Upper lobe of right lung (tissue), 1 donor: ENCODE data around the gene SLC6A18. TPM values are rescaled to one million over a fixed set of nuclear protein-coding genes. Genes with fewer than 3 reads are reported as not detected.

Experiments
- ATAC-seq: fragments of 200-7000 bp; cut with Tn5 transposase; one replicate; pipeline ENCODE4 v1.9.1; 2020; ENCODE audit warnings: mild to moderate bottlenecking, moderate library complexity
- DNase-seq: peaks from one replicate; pipeline ENCODE4 v3.0.0-alpha.2; 2020
- H3K27ac ChIP-seq: fragments of 200-600 bp; one replicate; pipeline ENCODE4 v1.8.0; 2022
- H3K27me3 ChIP-seq: fragments of 200-600 bp; one replicate; pipeline ENCODE4 v1.8.0; 2022; ENCODE audit warnings: mild to moderate bottlenecking
- H3K36me3 ChIP-seq: fragments of 200-600 bp; one replicate; pipeline ENCODE4 v1.8.0; 2022
- H3K4me1 ChIP-seq: fragments of 200-600 bp; one replicate; pipeline ENCODE4 v1.8.0; 2022
- H3K4me3 ChIP-seq: fragments of 200-600 bp; one replicate; pipeline ENCODE4 v1.8.0; 2022; ENCODE audit warnings: mild to moderate bottlenecking
- H3K9me3 ChIP-seq: fragments of 200-600 bp; one replicate; pipeline ENCODE4 v1.8.0; 2022
- CTCF ChIP-seq: fragments of 200-600 bp; IDR thresholded peaks from one replicate; pipeline ENCODE4 v1.8.0; 2022; ENCODE audit warnings: antibody characterized with exemption
- intact Hi-C: fragments of 100-400 bp; cut with DNase I; formaldehyde crosslinking; loops from one replicate; pipeline ENCODE4 v1.11.0; 2022
- total RNA-seq: library from RNA; stranded (reverse); fragmentation: NEBNext Ultra II Directional; extraction: Animal tissue kit (Norgen Biotek cat#: 25700); gene quantifications from one replicate; pipeline ENCODE4 v1.2.1, GENCODE V29; 2021
- donor health status: DM: no; HTN: yes; CAD: no; lungs with severe emphysema.

SLC6A18 gene
- total RNA-seq, 1 donor from 2014 or later = not detected

GRCh38 chr5:1292139-1292538 lies 67.0 kb downstream of the SLC6A18 start:
- Histone ChIP-seq H3K9me3 (no peaks in the 10 kb centered on the region), H3K27me3 (peaks cover 23% of the 10 kb centered on the region), H3K36me3 (no peaks in the 10 kb centered on the region), H3K27ac (no peak overlapping the region), H3K4me3 (no peak overlapping the region), H3K4me1 (no peaks in the 10 kb centered on the region)
- DNase-seq = peak; percentile 3
- TF ChIP-seq CTCF = no peak
- no peak for ATAC-seq
- intact Hi-C loops = no loop called here

- Histone ChIP-seq H3K27ac (no peak overlapping the region), H3K36me3 (no peaks in the 10 kb centered on the region), H3K4me3 (no peak overlapping the region), H3K4me1 (no peaks in the 10 kb centered on the region), H3K9me3 (no peaks in the 10 kb centered on the region), H3K27me3 (peaks cover 23% of the 10 kb centered on the region)
- intact Hi-C loops = no loop called here
- DNase-seq (peak; percentile 54), ATAC-seq (no peak)
- TF ChIP-seq CTCF = no peak
Measured at GRCh38 chr5:1292846-1293415, 67.8 kb downstream of the SLC6A18 start.

GRCh38 chr5:1293416-1294205 lies 68.4 kb downstream of the SLC6A18 start:
- no peak overlapping the region for H3K27ac ChIP-seq
- peak; percentile 61 for DNase-seq

GRCh38 chr5:1294206-1294834 lies 69.1 kb downstream of the SLC6A18 start:
- Histone ChIP-seq H3K27ac (no peak overlapping the region), H3K27me3 (peaks cover 23% of the 10 kb centered on the region), H3K36me3 (no peaks in the 10 kb centered on the region), H3K9me3 (no peaks in the 10 kb centered on the region), H3K4me1 (no peaks in the 10 kb centered on the region), H3K4me3 (no peak overlapping the region)
- TF ChIP-seq CTCF = no peak
- ATAC-seq (no peak), DNase-seq (no peak)
- intact Hi-C loops = no loop called here

More at GRCh38 chr5:1293416-1294205, 68.4 kb downstream of the SLC6A18 start:
- Histone ChIP-seq H3K4me1 (no peaks in the 10 kb centered on the region), H3K4me3 (no peak overlapping the region), H3K9me3 (no peaks in the 10 kb centered on the region), H3K27me3 (peaks cover 23% of the 10 kb centered on the region), H3K36me3 (no peaks in the 10 kb centered on the region)
- no peak for TF ChIP-seq CTCF
- intact Hi-C loops = no loop called here
- peak; percentile 8 for ATAC-seq

- DNase-seq = peak; percentile 67
- intact Hi-C loops = no loop called here
Measured at GRCh38 chr5:1294835-1295649, 69.9 kb downstream of the SLC6A18 start, which contains the start of gene TERT. Gene TERT, minus strand, starts transcription at chr5:1295068. Its CDS starts 79 bp downstream, at chr5:1294989.

More at GRCh38 chr5:1294835-1295649, 69.9 kb downstream of the SLC6A18 start, which contains the start of gene TERT:
- Histone ChIP-seq H3K4me3 (no peak within 1 kb of the TSS), H3K27ac (no peak within 1 kb of the TSS), H3K4me1 (no peaks in the 10 kb centered on the region), H3K36me3 (no peaks in the 10 kb centered on the region), H3K27me3 (peaks cover 23% of the 10 kb centered on the region), H3K9me3 (no peaks in the 10 kb centered on the region)
- no peak for TF ChIP-seq CTCF
- peak; percentile 42 for ATAC-seq
